MM.1S (cell line): Measurements from ENCODE around the gene KIAA0040.
A peak's percentile ranks its signal among the peaks of the same experiment; 100 is the strongest.

Experiments
- DNase-seq: peaks from one replicate; pipeline ENCODE4 v3.0.0-alpha.2; 2015
- H2AFZ ChIP-seq: fragments of 300-600 bp; sonication (generic); 2 replicates; pipeline ENCODE4 v1.6.0; 2016; ENCODE audit warnings: antibody characterized with exemption, low read length
- H3F3A ChIP-seq: fragments of 300-600 bp; sonication (generic); 2 replicates; pipeline ENCODE4 v1.6.1; 2016; ENCODE audit warnings: mild to moderate bottlenecking, antibody characterized with exemption, low read length, moderate library complexity, mixed read lengths; ENCODE audit not compliant: insufficient read depth
- H3K27ac ChIP-seq: fragments of 300-600 bp; sonication (generic); 2 replicates; pipeline ENCODE4 v1.5.1; 2016; ENCODE audit warnings: mild to moderate bottlenecking, low read length
- H3K27me3 ChIP-seq: fragments of 300-600 bp; sonication (generic); replicated peaks from 2 replicates; pipeline ENCODE4 v1.6.0; 2016; ENCODE audit warnings: low read length; ENCODE audit not compliant: insufficient read depth
- H3K36me3 ChIP-seq: fragments of 300-600 bp; sonication (generic); replicated peaks from 2 replicates; pipeline ENCODE4 v1.6.1; 2016; ENCODE audit warnings: mild to moderate bottlenecking, low read length, mixed read lengths; ENCODE audit not compliant: insufficient read depth
- H3K4me1 ChIP-seq: fragments of 300-600 bp; sonication (generic); 2 replicates; pipeline ENCODE4 v1.6.1; 2016; ENCODE audit warnings: low read length, mixed read lengths
- H3K4me2 ChIP-seq: fragments of 300-600 bp; sonication (generic); 2 replicates; pipeline ENCODE4 v1.6.0; 2016; ENCODE audit warnings: low read depth, low read length
- H3K4me3 ChIP-seq: fragments of 300-600 bp; sonication (generic); 2 replicates; pipeline ENCODE4 v1.5.1; 2016; ENCODE audit warnings: low read length, mixed read lengths
- H3K79me2 ChIP-seq: fragments of 300-600 bp; sonication (generic); 2 replicates; pipeline ENCODE4 v1.6.1; 2016; ENCODE audit warnings: mixed run types, low read length, mixed read lengths
- H3K9ac ChIP-seq: fragments of 300-600 bp; sonication (generic); 2 replicates; pipeline ENCODE4 v1.6.1; 2016; ENCODE audit warnings: low read length, mixed read lengths
- H3K9me2 ChIP-seq: fragments of 300-600 bp; sonication (generic); replicated peaks from 2 replicates; pipeline ENCODE4 v1.6.1; 2016; ENCODE audit warnings: mild to moderate bottlenecking, low read length, mixed read lengths; ENCODE audit not compliant: insufficient read depth
- H3K9me3 ChIP-seq: fragments of 300-600 bp; sonication (generic); replicated peaks from 2 replicates; pipeline ENCODE4 v1.6.1; 2016; ENCODE audit warnings: mild to moderate bottlenecking, low read length, mixed read lengths; ENCODE audit not compliant: insufficient read depth
- H4K20me1 ChIP-seq: fragments of 300-600 bp; sonication (generic); 2 replicates; pipeline ENCODE4 v1.6.1; 2016; ENCODE audit warnings: mild to moderate bottlenecking, low read length, moderate library complexity, mixed read lengths; ENCODE audit not compliant: insufficient read depth
- EZH2 ChIP-seq: fragments of 300-600 bp; sonication (generic); optimal IDR thresholded peaks from 2 replicates; pipeline ENCODE3; 2017; ENCODE audit warnings: low read depth, mild to moderate bottlenecking, antibody characterized with exemption, low read length, mixed read lengths
- EZH2phosphoT487 ChIP-seq: fragments of 300-600 bp; sonication (generic); IDR thresholded peaks from 2 replicates; pipeline ENCODE4 v1.6.1; 2018; ENCODE audit warnings: antibody characterized with exemption, low read length
- TF ChIP-seq, protein P1 (sequence below): fragments of 300-600 bp; sonication (generic); IDR thresholded peaks from 2 replicates; pipeline ENCODE4 v1.5.1; 2016; ENCODE audit warnings: antibody characterized with exemption, low read length, mixed read lengths

Gene KIAA0040

GRCh38 chr1:175158170-175158591 is 34.4 kb downstream of the KIAA0040 start:
- no peak for DNase-seq
- no peak overlapping the region for H3K9ac ChIP-seq
- 0 out of 2 replicates have a peak, but pooled peaks cover 2% of the 10 kb centered on the region for H3K79me2 ChIP-seq
- H4K20me1 ChIP-seq, result no peaks in the 10 kb centered on the region
- H2AFZ ChIP-seq, result no peak overlapping the region
- TF ChIP-seq, protein P1, sequence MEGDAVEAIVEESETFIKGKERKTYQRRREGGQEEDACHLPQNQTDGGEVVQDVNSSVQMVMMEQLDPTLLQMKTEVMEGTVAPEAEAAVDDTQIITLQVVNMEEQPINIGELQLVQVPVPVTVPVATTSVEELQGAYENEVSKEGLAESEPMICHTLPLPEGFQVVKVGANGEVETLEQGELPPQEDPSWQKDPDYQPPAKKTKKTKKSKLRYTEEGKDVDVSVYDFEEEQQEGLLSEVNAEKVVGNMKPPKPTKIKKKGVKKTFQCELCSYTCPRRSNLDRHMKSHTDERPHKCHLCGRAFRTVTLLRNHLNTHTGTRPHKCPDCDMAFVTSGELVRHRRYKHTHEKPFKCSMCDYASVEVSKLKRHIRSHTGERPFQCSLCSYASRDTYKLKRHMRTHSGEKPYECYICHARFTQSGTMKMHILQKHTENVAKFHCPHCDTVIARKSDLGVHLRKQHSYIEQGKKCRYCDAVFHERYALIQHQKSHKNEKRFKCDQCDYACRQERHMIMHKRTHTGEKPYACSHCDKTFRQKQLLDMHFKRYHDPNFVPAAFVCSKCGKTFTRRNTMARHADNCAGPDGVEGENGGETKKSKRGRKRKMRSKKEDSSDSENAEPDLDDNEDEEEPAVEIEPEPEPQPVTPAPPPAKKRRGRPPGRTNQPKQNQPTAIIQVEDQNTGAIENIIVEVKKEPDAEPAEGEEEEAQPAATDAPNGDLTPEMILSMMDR, result no peak
- no peak for TF ChIP-seq EZH2phosphoT487
- TF ChIP-seq EZH2, result no peak
- peaks cover 24% of the 10 kb centered on the region for H3K4me1 ChIP-seq
- H3F3A ChIP-seq, result peaks cover 19% of the 10 kb centered on the region
- H3K9me3 ChIP-seq, result no peaks in the 10 kb centered on the region
- H3K4me2 ChIP-seq, result no peak overlapping the region
- no peaks in the 10 kb centered on the region for H3K27me3 ChIP-seq
- peaks cover 21% of the 10 kb centered on the region for H3K36me3 ChIP-seq
- H3K27ac ChIP-seq, result no peak overlapping the region
- no peak overlapping the region for H3K4me3 ChIP-seq
- no peaks in the 10 kb centered on the region for H3K9me2 ChIP-seq

DNA sequence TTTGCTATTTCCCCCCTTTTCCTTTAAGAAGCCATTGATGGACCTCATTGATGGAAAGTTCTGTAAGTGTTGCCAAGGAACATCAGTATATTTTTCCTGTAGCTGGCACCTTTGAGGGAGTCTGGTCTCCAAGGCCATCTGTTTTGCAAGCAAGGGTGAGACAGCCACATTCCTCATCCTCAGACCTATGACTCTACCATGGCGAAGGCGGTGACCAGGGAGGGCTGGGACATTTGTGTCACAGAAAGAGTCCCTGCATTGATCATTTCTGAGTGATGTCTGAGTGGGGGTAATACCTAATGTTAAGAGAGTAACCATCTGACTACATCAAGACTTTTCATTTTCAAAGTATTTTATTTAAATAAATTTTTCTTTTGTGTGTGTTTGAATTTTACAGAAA is 35.4 kb downstream of the KIAA0040 start:
- no peaks in the 10 kb centered on the region for H3K79me2 ChIP-seq
- no peaks in the 10 kb centered on the region for H4K20me1 ChIP-seq
- H3K4me1 ChIP-seq, result peaks cover 24% of the 10 kb centered on the region
- H3K9me3 ChIP-seq, result no peaks in the 10 kb centered on the region
- H3K9me2 ChIP-seq, result no peaks in the 10 kb centered on the region
- H3K27ac ChIP-seq, result no peak overlapping the region
- TF ChIP-seq EZH2 (no peak), EZH2phosphoT487 (no peak)
- TF ChIP-seq, protein P1, result no peak
- H3K36me3 ChIP-seq, result peaks cover 14% of the 10 kb centered on the region; the same call in 1 of the 2 replicates
- H3K27me3 ChIP-seq, result no peaks in the 10 kb centered on the region
- no peak overlapping the region for H3K4me2 ChIP-seq
- peaks cover 19% of the 10 kb centered on the region for H3F3A ChIP-seq
- no peak overlapping the region for H2AFZ ChIP-seq
- no peak overlapping the region for H3K4me3 ChIP-seq
- DNase-seq, result no peak
- no peak overlapping the region for H3K9ac ChIP-seq

- H3K36me3 ChIP-seq, result peaks cover 14% of the 10 kb centered on the region; the same call in 1 of the 2 replicates
- H3K79me2 ChIP-seq, result no peaks in the 10 kb centered on the region
- no peaks in the 10 kb centered on the region for H4K20me1 ChIP-seq
- H3K27ac ChIP-seq, result peak overlapping the region; percentile 6; the same call in 1 of the 2 replicates
- peak overlapping the region; percentile 38 for H3K4me2 ChIP-seq
- DNase-seq, result no peak
- no peaks in the 10 kb centered on the region for H3K9me3 ChIP-seq
- H2AFZ ChIP-seq, result no peak overlapping the region
- H3K9ac ChIP-seq, result no peak overlapping the region
- H3K4me1 ChIP-seq, result peaks cover 24% of the 10 kb centered on the region
- no peak overlapping the region for H3K4me3 ChIP-seq
- peaks cover 19% of the 10 kb centered on the region for H3F3A ChIP-seq
- no peak for TF ChIP-seq EZH2
- TF ChIP-seq, protein P1, result no peak
- TF ChIP-seq EZH2phosphoT487, result no peak
- no peaks in the 10 kb centered on the region for H3K27me3 ChIP-seq
- H3K9me2 ChIP-seq, result no peaks in the 10 kb centered on the region
Observed at GRCh38 chr1:175155936-175156335, 36.6 kb downstream of the KIAA0040 start.
